ENCODE data around the gene HINFP. TPM values are rescaled to one million over a fixed set of nuclear protein-coding genes. Genes with fewer than 3 reads are reported as not detected.

The HINFP gene
- total and polyA plus RNA-seq, 4 donors, result 6.4 to 14.3 (median 8.3) TPM

DNA sequence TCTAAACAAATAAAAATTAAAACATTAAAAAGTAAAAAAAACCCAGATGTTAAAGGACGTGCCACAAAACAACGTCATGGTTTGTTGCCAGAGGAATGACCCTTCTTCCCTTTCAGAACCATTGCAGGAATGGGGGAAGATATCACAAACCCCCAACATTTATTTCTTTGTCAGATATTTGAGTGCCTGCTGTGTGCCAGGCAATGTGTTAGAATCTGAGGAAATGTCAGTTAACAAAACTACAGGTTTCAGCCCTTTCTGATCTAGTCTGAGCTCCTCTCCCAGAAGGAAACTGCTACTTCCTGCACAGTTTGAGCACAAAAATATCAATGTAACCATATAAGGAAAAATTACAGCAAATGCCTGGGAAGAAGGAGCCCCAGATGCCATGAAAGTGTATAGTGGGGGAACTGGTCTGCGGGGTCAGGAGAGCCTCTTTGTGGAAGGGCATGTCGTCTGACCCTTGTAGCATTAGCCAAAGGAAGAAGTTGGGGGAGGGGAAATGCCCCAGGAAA is 56.8 kb downstream of the HINFP start:
- peak; percentile 51 for TF ChIP-seq NR2F2 (IDR thresholded peaks at IDR 0.05)
- TF ChIP-seq HNF4G (IDR thresholded peaks at IDR 0.05), result no peak
- no peak for TF ChIP-seq HNF4A (conservative IDR thresholded peaks at IDR 0.05)
- TF ChIP-seq RAD21 (IDR thresholded peaks at IDR 0.05), result no peak
- TF ChIP-seq, protein P1, sequence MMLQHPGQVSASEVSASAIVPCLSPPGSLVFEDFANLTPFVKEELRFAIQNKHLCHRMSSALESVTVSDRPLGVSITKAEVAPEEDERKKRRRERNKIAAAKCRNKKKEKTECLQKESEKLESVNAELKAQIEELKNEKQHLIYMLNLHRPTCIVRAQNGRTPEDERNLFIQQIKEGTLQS (IDR thresholded peaks at IDR 0.05), result no peak
- TF ChIP-seq, protein P2, sequence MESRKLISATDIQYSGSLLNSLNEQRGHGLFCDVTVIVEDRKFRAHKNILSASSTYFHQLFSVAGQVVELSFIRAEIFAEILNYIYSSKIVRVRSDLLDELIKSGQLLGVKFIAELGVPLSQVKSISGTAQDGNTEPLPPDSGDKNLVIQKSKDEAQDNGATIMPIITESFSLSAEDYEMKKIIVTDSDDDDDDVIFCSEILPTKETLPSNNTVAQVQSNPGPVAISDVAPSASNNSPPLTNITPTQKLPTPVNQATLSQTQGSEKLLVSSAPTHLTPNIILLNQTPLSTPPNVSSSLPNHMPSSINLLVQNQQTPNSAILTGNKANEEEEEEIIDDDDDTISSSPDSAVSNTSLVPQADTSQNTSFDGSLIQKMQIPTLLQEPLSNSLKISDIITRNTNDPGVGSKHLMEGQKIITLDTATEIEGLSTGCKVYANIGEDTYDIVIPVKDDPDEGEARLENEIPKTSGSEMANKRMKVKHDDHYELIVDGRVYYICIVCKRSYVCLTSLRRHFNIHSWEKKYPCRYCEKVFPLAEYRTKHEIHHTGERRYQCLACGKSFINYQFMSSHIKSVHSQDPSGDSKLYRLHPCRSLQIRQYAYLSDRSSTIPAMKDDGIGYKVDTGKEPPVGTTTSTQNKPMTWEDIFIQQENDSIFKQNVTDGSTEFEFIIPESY (IDR thresholded peaks at IDR 0.05), result no peak
- no peak overlapping the region for H3K27ac ChIP-seq (ENCODE audit: low read depth in 1 of 2, low read length in 2 of 2)
- no peaks in the 10 kb centered on the region for H3K9me3 ChIP-seq (ENCODE audit: control insufficient read depth in 4 of 4, low read length in 3 of 4)
- 70% methylated on average over 4 of the region's 4 CpGs for WGBS
- no peaks in the 10 kb centered on the region for H3K27me3 ChIP-seq (ENCODE audit: control insufficient read depth in 4 of 4, insufficient read depth in 4 of 4, low read length in 3 of 4)
- H3K9ac ChIP-seq (ENCODE audit: low read depth in 1 of 2, low read length in 2 of 2), result no peak overlapping the region
- peaks cover 0 to 26% (median 9%) of the 10 kb centered on the region in 4 donors for H3K36me3 ChIP-seq (ENCODE audit: control insufficient read depth in 4 of 4, insufficient read depth in 3 of 4, low read depth in 1 of 4, low read length in 3 of 4)
- no peak overlapping the region for H3K4me3 ChIP-seq (ENCODE audit: low read depth in 1 of 3, low read length in 3 of 3)
- peaks cover 0 to 23% (median 14%) of the 10 kb centered on the region in 4 donors for H3K4me1 ChIP-seq (ENCODE audit: control insufficient read depth in 4 of 4, insufficient read depth in 4 of 4, low read length in 3 of 4)
- DNase-seq (ENCODE audit: low spot score), result no peak

DNA sequence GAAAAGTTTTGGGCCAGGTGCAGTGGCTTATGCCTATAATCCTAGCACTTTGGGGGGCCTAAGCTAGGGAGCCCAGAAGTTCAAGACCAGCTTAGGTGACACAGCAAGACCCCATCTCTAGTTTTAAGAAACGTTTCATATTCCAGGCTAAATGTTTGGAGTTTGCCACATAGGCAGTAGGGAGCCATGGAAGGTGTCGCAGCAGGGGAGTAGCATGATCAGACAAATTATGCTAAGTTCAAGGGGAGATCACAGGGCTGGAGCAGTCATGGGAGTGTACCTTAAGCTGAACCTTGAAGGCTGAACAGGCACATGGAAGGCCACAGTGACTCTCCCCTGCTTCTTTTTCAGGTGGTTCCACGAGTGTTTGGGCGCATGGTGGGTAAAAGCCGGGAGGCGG is 58.0 kb downstream of the HINFP start:
- no peak overlapping the region for H3K27ac ChIP-seq (ENCODE audit: low read depth in 1 of 2, low read length in 2 of 2)

More for the DNA sequence above, 58.0 kb downstream of the HINFP start:
- Histone ChIP-seq H3K4me1 (ENCODE audit: control insufficient read depth in 4 of 4, insufficient read depth in 4 of 4, low read length in 3 of 4) (peaks cover 0 to 23% (median 14%) of the 10 kb centered on the region in 4 donors), H3K36me3 (ENCODE audit: control insufficient read depth in 4 of 4, insufficient read depth in 3 of 4, low read depth in 1 of 4, low read length in 3 of 4) (peaks cover 0 to 26% (median 8%) of the 10 kb centered on the region in 4 donors), H3K4me3 (ENCODE audit: low read depth in 1 of 3, low read length in 3 of 3) (no peak overlapping the region), H3K9me3 (ENCODE audit: control insufficient read depth in 4 of 4, low read length in 3 of 4) (no peaks in the 10 kb centered on the region), H3K27me3 (ENCODE audit: control insufficient read depth in 4 of 4, insufficient read depth in 4 of 4, low read length in 3 of 4) (no peaks in the 10 kb centered on the region), H3K9ac (ENCODE audit: low read depth in 1 of 2, low read length in 2 of 2) (no peak overlapping the region)
- TF ChIP-seq, protein P3, sequence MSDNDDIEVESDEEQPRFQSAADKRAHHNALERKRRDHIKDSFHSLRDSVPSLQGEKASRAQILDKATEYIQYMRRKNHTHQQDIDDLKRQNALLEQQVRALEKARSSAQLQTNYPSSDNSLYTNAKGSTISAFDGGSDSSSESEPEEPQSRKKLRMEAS (IDR thresholded peaks at IDR 0.05), result no peak
- TF ChIP-seq FOXA2 (IDR thresholded peaks at IDR 0.05) (no peak), GABPA (IDR thresholded peaks at IDR 0.05 in 1 of 2, conservative IDR thresholded peaks at IDR 0.05 in 1 of 2) (no peak), FOXA1 (IDR thresholded peaks at IDR 0.05) (no peak), HNF4G (IDR thresholded peaks at IDR 0.05) (no peak), JUND (IDR thresholded peaks at IDR 0.05) (no peak), NR2F2 (IDR thresholded peaks at IDR 0.05) (no peak), RXRA (IDR thresholded peaks at IDR 0.05) (no peak), RAD21 (IDR thresholded peaks at IDR 0.05) (no peak), SP1 (IDR thresholded peaks at IDR 0.05) (no peak), EGR1 (IDR thresholded peaks at IDR 0.05; ENCODE audit: low read depth in 2 of 2) (no peak), HNF4A (conservative IDR thresholded peaks at IDR 0.05) (no peak), TAF1 (conservative IDR thresholded peaks at IDR 0.05) (no peak), YY1 (IDR thresholded peaks at IDR 0.05) (no peak)
- TF ChIP-seq, protein P4, sequence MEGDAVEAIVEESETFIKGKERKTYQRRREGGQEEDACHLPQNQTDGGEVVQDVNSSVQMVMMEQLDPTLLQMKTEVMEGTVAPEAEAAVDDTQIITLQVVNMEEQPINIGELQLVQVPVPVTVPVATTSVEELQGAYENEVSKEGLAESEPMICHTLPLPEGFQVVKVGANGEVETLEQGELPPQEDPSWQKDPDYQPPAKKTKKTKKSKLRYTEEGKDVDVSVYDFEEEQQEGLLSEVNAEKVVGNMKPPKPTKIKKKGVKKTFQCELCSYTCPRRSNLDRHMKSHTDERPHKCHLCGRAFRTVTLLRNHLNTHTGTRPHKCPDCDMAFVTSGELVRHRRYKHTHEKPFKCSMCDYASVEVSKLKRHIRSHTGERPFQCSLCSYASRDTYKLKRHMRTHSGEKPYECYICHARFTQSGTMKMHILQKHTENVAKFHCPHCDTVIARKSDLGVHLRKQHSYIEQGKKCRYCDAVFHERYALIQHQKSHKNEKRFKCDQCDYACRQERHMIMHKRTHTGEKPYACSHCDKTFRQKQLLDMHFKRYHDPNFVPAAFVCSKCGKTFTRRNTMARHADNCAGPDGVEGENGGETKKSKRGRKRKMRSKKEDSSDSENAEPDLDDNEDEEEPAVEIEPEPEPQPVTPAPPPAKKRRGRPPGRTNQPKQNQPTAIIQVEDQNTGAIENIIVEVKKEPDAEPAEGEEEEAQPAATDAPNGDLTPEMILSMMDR (IDR thresholded peaks at IDR 0.05; ENCODE audit: low read depth, low read length, missing input control), result no peak
- TF ChIP-seq, protein P1 (IDR thresholded peaks at IDR 0.05), result no peak
- TF ChIP-seq, protein P5, sequence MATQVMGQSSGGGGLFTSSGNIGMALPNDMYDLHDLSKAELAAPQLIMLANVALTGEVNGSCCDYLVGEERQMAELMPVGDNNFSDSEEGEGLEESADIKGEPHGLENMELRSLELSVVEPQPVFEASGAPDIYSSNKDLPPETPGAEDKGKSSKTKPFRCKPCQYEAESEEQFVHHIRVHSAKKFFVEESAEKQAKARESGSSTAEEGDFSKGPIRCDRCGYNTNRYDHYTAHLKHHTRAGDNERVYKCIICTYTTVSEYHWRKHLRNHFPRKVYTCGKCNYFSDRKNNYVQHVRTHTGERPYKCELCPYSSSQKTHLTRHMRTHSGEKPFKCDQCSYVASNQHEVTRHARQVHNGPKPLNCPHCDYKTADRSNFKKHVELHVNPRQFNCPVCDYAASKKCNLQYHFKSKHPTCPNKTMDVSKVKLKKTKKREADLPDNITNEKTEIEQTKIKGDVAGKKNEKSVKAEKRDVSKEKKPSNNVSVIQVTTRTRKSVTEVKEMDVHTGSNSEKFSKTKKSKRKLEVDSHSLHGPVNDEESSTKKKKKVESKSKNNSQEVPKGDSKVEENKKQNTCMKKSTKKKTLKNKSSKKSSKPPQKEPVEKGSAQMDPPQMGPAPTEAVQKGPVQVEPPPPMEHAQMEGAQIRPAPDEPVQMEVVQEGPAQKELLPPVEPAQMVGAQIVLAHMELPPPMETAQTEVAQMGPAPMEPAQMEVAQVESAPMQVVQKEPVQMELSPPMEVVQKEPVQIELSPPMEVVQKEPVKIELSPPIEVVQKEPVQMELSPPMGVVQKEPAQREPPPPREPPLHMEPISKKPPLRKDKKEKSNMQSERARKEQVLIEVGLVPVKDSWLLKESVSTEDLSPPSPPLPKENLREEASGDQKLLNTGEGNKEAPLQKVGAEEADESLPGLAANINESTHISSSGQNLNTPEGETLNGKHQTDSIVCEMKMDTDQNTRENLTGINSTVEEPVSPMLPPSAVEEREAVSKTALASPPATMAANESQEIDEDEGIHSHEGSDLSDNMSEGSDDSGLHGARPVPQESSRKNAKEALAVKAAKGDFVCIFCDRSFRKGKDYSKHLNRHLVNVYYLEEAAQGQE (IDR thresholded peaks at IDR 0.05), result no peak
- TF ChIP-seq, protein P2 (IDR thresholded peaks at IDR 0.05), result no peak
- WGBS, result 97% methylated on average over 6 of the region's 6 CpGs
- DNase-seq (ENCODE audit: low spot score), result no peak
